Omental fat pad (tissue), 4 donors: Measurements from ENCODE around the gene SLC44A2. TPM values are rescaled to one million over a fixed set of nuclear protein-coding genes. Genes with fewer than 3 reads are reported as not detected.
A peak's percentile ranks its signal among the peaks of the same experiment; 100 is the strongest.

Source experiments
- ATAC-seq: fragments of 150-250 bp; one replicate; pipeline ENCODE4 v1.9.1; 2016; ENCODE audit warnings: mild to moderate bottlenecking, moderate library complexity; ENCODE audit not compliant: low FRiP score
- DNase-seq: peaks from one replicate; pipeline ENCODE4 v3.0.0-alpha.2; 2019; ENCODE audit warnings: low spot score
- CTCF ChIP-seq, 3 donors: fragments of 450-650 bp; IDR thresholded peaks; one replicate each; pipeline ENCODE4 v1.5.1; 2016 to 2017; ENCODE audit warnings: antibody characterized with exemption in 3 of 3, mild to moderate bottlenecking in 3 of 3, moderate library complexity in 2 of 3
- total RNA-seq, 4 donors: library from RNA; depleted of rRNA; stranded (reverse); fragments of >200 nt; gene quantifications; one replicate each; pipeline ENCODE4 v1.1.0, GENCODE V29; 2016

SLC44A2 gene
- total RNA-seq, 4 donors from 2014 or later, result 49.3 to 114 (median 85.0) TPM

GRCh38 chr19:10602330-10603083 lies 22.8 kb upstream of the SLC44A2 start:
- peak; percentile 95 for ATAC-seq
- TF ChIP-seq CTCF (IDR thresholded peaks at IDR 0.05), result no peak
- DNase-seq, result peak; percentile 52

GRCh38 chr19:10603084-10603872 lies 22.1 kb upstream of the SLC44A2 start:
- DNase-seq (no peak), ATAC-seq (no peak)
- TF ChIP-seq CTCF (IDR thresholded peaks at IDR 0.05), result no peak

- TF ChIP-seq CTCF (IDR thresholded peaks at IDR 0.05), result no peak
- ATAC-seq (no peak), DNase-seq (no peak)
These were observed 21.4 kb upstream of the SLC44A2 start for GRCh38 chr19:10603873-10604459.

GRCh38 chr19:10604460-10604980 lies 20.8 kb upstream of the SLC44A2 start:
- DNase-seq (no peak), ATAC-seq (no peak)
- TF ChIP-seq CTCF (IDR thresholded peaks at IDR 0.05), result no peak

GRCh38 chr19:10611907-10612306 lies 13.4 kb upstream of the SLC44A2 start:
- DNase-seq (no peak), ATAC-seq (no peak)
- TF ChIP-seq CTCF (IDR thresholded peaks at IDR 0.05), result no peak

GRCh38 chr19:10612499-10613119 lies 12.7 kb upstream of the SLC44A2 start:
- no peak for DNase-seq

More at GRCh38 chr19:10612499-10613119, 12.7 kb upstream of the SLC44A2 start:
- no peak for TF ChIP-seq CTCF (IDR thresholded peaks at IDR 0.05)
- peak; percentile 55 for ATAC-seq
